HG03571 (cell line): ENCODE measurements around the gene TEF.

Source experiments
- ATAC-seq: cut with Tn5 transposase; IDR thresholded peaks from one replicate; pipeline ENCODE4 v1.9.1; 2021; ENCODE audit not compliant: unreplicated experiment

TEF gene

GRCh38 chr22:41381329-41382097, at the start of gene TEF:
TSS of gene TEF (plus strand) at chr22:41381942. CDS start at chr22:41382045, 103 bp downstream.
- peak; percentile 85 for ATAC-seq

- no peak for ATAC-seq
These were observed 49.4 kb upstream of the TEF start for GRCh38 chr22:41332217-41332939.

- no peak for ATAC-seq
These were observed 47.9 kb upstream of the TEF start for GRCh38 chr22:41333806-41334205.

- no peak for ATAC-seq
These were observed 47.5 kb upstream of the TEF start for GRCh38 chr22:41334215-41334614.

- no peak for ATAC-seq
These were observed 46.6 kb upstream of the TEF start for GRCh38 chr22:41334951-41335635.

- no peak for ATAC-seq
These were observed 43.0 kb upstream of the TEF start for GRCh38 chr22:41338614-41339212.

GRCh38 chr22:41339823-41340222, 41.9 kb upstream of the TEF start:
- ATAC-seq: no peak

- no peak for ATAC-seq
These were observed 41.4 kb upstream of the TEF start for GRCh38 chr22:41340357-41340756.

GRCh38 chr22:41341012-41341411, 40.7 kb upstream of the TEF start:
- ATAC-seq: no peak

- ATAC-seq: no peak
These were observed 39.8 kb upstream of the TEF start for GRCh38 chr22:41341990-41342389.

- no peak for ATAC-seq
These were observed 38.4 kb upstream of the TEF start for GRCh38 chr22:41343300-41343699.

GRCh38 chr22:41343717-41344116, 38.0 kb upstream of the TEF start:
- ATAC-seq: no peak

GRCh38 chr22:41344189-41344788, 37.5 kb upstream of the TEF start:
- no peak for ATAC-seq

- no peak for ATAC-seq
These were observed 35.9 kb upstream of the TEF start for GRCh38 chr22:41345807-41346335.

GRCh38 chr22:41347066-41347859, 34.5 kb upstream of the TEF start:
- ATAC-seq: no peak

- no peak for ATAC-seq
These were observed 32.7 kb upstream of the TEF start for GRCh38 chr22:41348964-41349484.

GRCh38 chr22:41350087-41350486, 31.7 kb upstream of the TEF start:
- ATAC-seq: no peak

- no peak for ATAC-seq
These were observed 30.7 kb upstream of the TEF start for GRCh38 chr22:41351011-41351410.

GRCh38 chr22:41352058-41352457, 29.7 kb upstream of the TEF start:
- no peak for ATAC-seq
